HG03108 (cell line): Measurements from ENCODE around the gene DOHH.
"Not testable (repeated sequence)": the region's sequence is repeated elsewhere in the genome, so short reads cannot be mapped to it uniquely, and the experiment has no call there.

Source experiments
- ATAC-seq: cut with Tn5 transposase; IDR thresholded peaks from one replicate; pipeline ENCODE4 v1.9.1; 2021; ENCODE audit warnings: moderate library complexity; ENCODE audit not compliant: unreplicated experiment

Gene DOHH

DNA sequence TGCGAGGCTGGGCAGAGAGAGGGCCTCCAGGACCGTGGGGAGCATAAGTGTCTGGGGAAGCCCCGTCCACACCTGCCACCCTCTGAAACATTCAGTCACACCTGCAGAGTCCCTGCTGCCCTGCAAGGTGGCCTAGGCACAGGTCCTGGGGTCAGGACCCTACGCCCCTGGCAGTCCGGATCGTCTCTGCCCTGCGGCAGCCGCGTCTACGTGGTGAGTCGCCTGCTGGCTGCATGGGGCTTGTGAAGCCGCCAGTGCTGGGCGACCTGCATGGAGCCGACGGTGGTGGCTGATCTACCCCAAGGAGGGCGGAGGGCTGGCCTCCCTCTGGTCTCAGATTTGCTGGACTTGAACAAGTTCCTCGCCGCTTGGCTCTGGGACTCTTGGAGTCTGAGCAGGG is 18.7 kb upstream of the DOHH start:
- ATAC-seq, result no peak

DNA sequence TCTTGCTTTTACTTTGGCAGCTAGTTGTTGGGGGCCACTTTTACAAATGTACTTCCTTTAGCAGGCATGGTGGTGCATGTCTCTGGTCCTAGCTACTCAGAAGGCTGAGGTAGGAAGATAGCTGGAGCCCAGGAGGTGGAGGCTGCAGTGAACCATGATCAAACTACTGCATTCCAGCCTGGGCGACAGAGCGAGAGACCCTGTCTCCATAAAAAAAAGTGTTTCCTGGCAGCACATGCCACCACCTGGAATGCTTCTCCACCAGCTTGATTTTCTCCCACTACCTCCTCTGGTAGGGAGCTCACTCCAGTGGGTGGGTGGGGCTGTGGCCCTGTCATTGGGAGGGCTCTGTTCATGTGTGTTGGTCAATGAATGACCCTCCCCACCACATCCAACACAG is 18.2 kb upstream of the DOHH start:
- ATAC-seq, result no peak

DNA sequence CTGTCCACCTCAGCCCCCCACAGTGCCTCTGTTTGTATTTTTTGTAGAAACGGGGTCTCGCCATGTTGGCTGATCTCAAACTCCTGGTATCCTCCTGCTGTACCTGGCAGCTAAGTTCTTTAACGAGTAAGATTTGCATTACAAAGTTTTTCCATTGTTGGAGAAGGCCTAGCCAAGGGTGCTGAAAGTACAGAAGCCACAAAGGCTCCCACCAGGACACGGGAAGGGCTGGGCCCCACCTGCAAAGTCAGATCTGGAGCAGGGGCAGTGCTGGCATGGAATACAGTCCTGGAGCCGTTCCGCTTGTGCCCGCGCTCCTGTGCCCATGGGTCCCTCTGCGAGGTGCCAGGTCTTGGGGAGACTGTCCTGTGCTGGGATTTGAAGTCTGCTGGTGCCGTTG is 17.8 kb upstream of the DOHH start:
- no peak for ATAC-seq

DNA sequence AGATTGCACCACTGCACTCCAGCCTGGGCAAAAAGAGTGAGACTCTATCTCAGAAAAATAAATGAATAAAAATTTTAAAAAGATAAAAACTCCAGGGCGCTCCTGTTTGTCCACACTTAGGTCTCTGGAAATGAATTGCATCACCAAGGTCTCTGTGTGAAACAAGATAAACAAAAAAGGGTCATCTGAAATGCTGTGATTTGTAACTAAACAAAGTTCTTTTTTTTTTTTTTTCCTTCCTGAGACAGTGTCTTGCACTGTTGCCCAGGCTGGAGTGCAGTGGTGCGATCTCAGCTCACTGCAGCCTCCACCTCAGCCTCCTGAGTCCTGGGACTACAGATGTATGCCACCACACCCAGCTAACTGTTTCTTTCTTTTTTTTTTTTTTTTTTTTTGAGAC is 17.2 kb upstream of the DOHH start:
- ATAC-seq, result no peak

DNA sequence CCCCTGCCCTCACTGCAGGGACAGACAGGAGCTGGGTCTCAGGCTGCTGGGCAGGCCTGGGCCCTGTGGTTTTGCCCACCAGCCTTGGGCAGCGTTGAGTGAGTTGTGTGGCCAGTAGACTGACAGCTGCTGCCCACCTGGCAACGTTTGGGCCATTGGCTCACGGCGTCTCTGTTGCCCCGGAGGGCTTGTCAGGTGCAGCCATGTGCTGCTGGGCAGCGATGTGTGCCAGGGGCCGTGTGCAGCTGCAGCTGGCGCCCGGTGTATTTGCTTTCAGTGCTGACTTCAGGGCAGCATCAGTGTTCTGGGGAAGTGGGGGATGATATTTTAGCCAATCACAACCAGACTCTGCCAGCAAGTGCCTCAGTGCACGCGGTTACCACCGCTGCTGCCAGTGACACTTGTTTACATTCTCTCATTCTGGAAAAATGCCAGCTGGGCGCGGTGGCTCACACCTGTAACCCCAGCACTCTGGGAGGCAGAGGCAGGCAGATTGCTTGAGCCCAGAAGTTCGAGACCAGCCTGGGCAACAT is 16.3 kb upstream of the DOHH start:
- ATAC-seq, result no peak

DNA sequence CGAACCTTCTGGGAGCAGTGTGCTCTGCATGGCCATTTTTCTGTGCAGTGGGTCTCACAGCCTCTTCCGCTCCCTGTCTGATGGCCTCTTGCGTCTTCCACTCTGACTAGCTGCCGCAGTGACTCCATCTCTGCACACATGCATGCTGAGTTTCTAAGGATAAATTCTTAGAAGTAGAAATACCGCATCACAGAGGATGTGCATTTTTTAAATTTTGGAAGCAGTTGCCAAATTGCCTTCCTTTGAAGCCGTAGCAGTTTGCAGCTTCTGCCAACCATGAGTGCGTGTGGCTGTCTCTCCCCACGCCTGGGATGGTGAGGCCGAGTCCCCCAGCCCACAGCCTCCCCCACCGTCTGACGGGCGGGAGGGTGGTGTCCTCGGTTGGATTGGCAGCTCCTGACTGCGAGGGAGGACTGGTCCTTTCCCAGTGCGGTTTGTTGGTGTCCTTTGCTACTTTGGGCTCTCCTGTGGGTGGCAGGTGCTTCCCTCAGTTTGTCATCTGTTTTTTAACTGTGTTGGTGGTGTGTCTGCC is 15.5 kb upstream of the DOHH start:
- ATAC-seq, result no peak

DNA sequence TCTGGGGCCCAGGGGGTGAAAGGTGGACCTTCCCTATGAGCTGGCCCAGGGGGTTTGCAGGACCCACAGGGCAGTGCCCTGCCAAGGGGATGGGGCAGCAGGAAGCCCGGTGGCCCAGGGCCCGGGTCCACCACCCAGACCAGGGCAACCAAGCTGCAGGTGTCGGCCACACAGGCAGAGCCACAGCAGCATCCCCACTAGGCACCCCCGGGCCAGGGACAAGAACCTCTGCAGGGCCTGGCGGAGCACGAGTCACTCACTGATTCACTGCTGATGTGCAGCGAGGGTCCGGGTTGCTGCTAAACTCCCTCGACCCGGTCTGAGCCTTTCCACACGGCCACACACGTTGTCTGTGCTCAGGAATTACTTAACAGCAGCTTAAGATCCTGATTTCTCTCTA is 14.5 kb upstream of the DOHH start:
- no peak for ATAC-seq

DNA sequence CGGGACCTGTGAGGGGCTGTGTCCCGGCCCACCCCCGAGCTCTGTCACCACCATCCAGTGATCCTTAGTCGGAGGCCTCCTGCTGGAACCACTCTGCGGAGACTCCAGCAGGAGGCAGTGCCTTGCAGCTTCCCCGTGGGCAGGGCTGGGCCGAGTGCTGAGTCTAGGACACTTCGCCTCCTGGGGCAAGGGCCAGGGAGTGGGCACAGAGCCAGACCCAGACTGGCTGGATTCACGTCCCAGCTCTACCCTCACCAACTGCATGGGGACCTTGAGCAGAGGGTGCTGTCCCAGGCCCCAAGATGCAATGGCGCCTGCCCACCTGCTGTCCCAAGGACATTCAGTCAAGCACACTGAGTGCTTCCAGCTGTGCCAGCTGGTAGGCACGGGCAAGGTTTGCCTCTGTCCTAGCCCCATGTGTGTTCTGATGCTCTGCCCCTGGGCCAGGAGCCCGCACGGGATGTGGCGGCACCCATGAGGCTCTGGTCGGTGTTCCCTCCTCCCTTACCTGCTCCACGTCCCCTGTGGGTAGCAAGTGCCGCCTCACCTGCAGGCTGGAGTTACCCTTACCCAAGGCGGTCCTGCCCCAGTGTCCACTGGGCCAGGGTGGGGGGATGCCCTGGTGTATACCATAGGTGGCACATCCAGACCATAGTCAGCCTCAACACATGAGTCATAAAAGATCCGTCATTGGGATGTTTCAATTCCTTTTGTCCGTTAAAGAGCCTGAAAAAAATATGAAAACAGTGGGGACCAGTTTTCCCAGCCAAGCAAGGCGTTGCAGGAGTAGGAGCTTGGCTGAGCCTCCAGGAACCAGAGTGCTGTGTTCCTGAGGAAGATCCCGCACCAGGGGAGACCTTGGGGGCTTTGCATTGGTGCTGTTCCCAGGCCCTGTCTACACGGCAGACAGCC is 13.0 kb upstream of the DOHH start:
- no peak for ATAC-seq

DNA sequence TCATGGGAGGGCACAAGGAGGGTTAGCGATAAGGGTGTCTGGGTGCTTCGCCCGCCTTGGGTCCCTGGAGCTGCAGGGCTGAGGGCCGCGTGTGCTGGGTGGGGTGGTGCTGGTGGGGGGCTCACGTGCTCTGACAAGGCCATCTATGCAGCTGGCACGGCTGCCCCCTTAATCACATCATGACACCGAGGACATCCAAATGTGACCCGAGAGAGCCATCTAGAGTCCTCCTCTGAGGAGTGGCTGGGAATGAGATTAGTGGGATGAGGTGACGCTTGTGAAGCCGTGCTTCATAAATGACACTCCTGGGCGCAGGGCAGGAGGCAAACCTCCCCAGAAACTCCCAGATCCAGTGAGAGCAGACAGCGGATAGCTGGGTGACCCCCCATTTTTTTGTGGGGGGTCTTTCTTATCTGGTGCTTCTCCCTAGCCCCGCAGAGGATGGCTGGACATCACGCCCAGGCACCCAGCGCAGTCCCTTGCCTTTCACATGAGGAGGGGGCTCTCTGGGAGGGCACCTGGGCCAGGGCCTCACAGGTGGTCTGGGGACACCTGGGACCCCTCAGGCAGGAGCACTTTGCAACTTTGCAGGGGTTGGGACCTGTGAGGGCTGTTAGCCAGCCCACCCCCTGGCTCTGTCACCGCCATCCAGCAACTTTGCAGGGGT is 12.2 kb upstream of the DOHH start:
- no peak for ATAC-seq

DNA sequence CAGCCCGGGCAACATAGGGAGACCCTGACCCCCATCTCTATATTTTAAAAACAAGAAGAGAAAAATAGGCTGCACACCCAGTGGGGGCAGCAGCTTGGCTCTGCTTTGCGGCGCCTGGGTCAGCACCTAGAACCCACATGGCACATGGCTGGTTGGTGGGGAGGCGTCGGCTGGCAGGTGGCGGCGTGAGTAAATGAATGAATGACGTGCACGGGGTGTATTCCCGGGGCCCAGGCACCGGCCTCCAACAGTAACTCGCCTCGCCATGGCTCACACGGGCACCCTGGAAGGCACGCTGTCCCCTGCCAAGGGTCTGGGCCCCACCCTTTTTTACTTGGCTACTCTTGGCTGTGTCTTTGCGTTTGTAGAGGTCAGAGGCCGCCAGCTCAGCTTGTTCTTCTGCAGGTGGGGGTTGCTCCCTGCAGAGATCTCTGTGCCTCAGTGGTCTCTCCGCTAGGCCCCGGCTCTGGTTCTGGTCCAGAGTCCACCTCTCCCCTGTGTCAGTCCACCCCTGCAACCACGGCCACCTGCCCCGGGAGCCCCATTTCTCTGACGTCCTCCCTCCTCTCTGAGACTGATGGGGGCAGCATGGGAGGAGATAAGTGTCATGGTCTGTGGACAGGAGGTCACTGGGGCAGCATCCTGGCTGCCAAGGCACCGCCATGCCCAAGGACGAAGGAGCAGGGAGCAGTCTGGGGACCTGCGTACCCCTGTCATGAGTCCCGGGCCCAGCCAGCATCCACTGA is 11.2 kb upstream of the DOHH start:
- ATAC-seq, result no peak

DNA sequence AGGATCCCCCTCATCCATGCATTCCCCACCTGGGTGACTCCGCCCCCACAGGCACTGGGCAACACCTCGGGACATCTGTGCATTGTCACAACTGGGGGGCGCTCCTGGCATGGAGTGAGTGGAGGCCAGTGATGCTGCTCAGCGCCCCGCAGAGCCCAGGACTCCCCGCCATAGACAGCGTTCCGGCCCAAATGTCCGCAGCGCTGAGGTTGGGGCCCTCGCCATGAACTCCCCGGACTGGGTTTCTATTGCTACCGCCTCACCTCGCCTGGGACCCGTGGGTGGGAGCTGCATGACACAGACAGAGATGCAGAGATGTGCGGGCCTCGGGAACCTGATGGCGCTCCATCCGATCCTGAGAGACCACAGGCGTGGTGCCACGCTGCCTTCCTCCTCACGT is 10.3 kb upstream of the DOHH start:
- ATAC-seq, result no peak

DNA sequence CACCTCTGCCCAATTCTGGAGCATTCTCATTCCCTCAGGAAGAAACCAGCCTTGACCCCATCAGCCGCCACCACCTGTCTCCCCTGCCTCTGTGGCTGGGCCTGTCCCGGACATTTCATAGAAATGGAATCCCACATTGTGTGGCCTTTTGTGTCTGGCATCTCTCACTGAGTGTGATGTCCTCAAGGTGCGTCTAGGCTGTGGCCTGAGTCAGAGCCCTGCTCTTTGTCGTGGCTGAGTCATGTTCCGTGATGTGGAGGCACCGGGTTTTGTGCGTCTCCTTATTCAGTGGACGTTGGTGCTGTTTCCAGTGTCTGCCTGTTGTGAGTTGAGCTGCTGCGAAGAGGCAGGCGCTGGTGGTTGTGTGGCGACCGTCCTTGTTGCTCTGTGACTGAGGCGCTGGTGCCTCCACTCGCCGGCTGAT is 9.1 kb upstream of the DOHH start:
- ATAC-seq, result no peak

DNA sequence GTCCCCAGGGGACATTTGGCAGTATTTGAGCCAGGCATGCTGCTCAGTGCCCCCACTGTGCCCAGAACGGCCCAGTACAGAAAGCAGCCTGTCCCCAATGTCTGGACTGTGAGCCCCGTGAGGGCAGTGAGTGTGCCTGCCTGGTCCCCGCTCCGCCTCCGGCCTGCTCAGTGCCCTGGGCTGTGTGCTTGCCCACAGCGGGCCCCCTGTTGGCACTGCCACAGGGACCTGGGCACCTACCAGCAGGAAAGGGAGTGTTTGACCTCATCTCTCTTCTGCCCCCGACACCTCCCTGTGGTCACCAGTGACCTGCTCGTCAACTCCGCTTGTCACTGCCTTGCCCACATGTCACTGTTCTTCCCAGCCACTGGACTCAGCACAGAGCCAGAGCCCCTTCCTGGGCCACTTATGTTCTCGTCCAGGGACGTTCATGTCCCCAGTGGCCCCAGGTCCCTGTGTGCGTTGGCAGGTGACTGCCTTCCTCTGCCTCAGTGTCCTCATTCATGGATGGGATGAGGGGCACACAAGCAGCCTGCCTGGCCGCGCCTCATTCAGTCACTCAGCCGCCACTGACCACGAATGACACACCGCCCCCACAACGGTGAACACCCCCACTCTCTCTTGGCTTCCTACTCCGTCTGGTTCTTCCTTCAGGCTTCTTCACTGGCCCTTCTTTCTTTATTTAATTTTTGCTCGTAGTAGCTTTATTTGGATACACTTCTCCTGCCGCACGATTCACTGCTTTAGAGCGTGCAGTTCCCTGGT is 8.5 kb upstream of the DOHH start:
- no peak for ATAC-seq

DNA sequence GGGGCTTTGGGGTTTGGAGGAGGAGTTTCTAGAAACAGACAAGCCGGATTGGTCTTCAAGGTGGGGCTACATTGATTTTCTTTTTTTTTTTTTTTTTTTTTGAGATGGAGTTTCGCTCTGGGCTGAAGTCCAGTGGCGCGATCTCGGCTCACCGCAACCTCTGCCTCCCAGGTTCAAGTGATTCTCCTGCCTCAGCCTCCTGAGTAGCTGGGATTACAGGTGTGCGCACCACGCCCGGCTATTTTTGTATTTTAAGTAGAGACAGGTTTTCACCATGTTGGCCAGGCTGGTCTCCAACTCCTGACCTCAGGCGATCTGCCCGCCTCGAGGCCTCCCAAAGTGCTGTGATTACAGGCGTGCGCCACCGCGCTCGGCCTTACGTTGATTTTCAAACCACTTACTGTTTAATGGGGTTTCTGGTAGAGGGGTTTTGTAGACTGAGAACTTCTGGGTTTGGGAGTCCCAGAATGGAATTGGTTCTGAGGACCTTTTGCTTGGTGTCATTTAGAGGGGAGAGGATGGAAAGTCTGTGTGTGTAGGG is 7.7 kb upstream of the DOHH start:
- not testable (repeated sequence) for ATAC-seq

DNA sequence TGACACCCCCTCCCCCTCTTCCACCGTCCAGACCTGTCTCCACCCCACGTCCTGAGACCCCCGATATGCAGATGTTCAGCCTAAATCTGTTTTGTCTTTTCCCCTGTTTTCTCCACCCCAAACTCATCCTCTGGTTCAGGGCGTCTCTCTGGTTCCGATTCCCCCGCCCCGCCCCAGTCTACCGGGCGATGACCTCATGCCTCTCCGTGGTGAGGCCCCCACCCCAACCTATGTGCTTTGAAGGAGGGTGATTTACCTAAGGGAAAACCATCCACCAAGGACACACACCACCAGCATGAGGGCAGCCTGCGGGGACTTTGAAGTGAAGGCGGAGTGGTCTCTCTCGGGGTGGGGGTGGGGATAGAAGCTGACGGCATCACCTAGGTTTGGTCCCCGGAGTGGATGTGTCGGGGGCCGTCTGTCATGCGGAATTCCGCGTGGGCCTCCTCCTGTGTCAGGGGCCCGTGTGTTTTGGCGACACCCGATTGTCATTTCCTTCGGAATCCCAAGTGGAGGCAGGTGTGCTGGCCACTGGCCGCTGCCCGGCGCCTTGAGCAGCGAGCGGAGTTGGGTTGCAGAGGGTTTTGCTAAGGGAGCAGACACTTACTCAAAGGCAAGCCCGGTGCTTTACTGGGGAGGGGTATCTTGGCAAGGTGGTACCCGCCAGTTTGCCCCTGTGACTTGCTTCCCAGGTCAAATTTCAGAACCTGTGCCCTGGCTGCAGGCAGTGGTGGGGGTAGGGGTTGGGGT is 7.1 kb upstream of the DOHH start:
- ATAC-seq, result no peak

DNA sequence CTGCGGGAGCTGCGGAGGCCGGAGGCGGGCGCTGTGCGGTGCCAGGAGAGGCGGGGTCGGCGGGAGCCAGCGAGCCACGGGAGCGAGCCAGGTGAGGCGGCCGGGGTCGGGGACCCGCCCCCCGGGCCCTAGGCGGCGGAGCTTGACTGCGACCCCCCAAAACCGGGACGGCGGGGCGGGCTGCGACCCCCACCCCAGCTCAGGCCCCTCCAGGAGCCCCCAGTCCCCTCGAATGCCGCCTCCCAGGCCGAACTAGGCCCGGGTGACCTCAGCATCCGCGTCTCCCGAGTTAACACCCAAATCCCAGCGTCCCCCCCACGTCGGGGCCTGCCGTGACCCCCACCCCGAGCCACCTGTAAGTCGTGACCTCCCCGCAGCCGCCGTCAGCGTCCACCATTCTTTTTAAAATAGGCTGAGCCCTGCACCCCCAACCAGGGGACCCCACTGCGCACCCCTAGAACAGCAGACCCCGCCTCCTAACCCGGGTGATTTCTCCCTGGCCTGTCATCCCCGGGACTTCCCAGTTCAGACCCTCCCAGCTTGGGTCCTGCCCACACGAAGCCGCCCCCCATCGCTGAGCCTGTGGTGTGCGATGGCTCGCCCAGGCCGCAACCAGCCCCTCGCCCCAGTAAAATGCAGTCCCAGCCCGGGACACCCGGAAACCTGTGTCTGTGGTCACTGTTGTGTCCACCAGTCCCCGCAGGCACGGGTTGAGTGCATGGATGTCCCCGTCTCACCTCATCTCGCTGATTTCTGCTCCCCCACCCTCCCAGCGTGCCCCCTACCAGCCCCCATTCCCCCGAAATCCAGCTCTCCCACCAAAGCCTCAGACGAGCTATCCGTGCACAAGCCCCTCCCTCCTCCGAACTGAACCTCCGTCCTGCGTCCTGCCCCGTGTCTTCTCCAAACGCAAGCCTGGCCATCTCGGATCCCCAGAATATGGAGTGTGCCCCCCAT is 6.2 kb upstream of the DOHH start:
- peak; percentile 8 for ATAC-seq

DNA sequence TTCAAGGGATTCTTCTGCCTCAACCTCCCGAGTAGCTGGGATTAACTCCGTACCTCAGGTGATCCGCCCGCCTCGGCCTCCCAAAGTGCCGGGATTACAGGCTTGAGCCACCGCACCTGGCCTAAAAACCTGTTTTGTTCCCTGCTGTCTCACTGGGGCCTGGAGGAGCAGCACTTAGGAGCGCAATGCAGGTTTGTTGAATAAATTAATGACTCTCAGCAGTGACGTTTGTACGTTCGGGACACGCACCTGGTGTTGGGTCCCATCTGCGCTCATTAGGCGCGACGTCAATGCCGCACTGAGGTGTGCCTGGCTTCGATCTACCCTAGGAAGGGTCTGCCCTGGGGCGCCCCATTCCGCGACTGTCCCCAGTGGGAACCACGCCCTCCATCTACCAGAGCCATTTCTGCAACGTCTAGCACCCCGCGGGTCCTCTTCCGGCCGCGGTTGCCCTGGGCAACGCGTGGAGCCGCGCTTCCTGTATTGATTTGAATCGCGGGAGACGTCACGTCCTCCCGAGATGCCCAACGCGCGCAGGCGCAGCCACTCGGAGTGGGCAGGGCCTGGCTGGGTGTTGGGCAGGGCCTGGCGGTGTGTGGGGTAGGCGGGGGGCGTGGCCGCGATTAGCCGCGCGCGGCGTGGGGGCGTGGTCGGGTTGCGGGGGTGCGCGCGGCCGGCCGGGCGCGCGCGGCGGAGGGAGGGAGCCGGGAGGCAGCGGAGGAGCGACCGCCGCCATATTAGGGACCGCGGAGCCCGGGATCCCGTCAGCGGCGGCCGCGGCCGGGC is 5.3 kb upstream of the DOHH start, which contains the start of gene FZR1:
TSS of gene FZR1 (plus strand) at position 714 of the 786 bp plus-strand sequence. CDS start 16,679 bp downstream, outside the sequence.
- peak; percentile 83 for ATAC-seq
